Activated CD8-positive, alpha-beta T cell treated with anti-CD3 and anti-CD28 coated beads for 36 hours (primary cell): Measurements from ENCODE around the gene GOT1. TPM values are rescaled to one million over a fixed set of nuclear protein-coding genes. Genes with fewer than 3 reads are reported as not detected.

Source experiments
- ATAC-seq: fragments of 200-7000 bp; cut with Tn5 transposase; one replicate; pipeline ENCODE4 v1.10.0; 2021; ENCODE audit warnings: mild to moderate bottlenecking, moderate library complexity
- CTCF ChIA-PET: fragments of 350-600 bp; sonication (Branson Sonifier 250); formaldehyde crosslinking; loops from one replicate; lab custom pipeline; 2021; ENCODE audit warnings: antibody characterized with exemption; lab: Charles Lee
- POLR2A ChIA-PET: fragments of 350-600 bp; sonication (Branson Sonifier 250); formaldehyde crosslinking; loops from one replicate; lab custom pipeline; 2021; ENCODE audit warnings: antibody characterized with exemption; lab: Charles Lee
- DNase-seq: peaks from one replicate; pipeline ENCODE4 v3.0.0-alpha.2; 2020
- H3K27ac Mint-ChIP-seq: one replicate; pipeline ENCODE4 v1.8.0; 2021; ENCODE audit warnings: mild to moderate bottlenecking, mixed read lengths
- H3K27me3 Mint-ChIP-seq: one replicate; pipeline ENCODE4 v1.8.0; 2021; ENCODE audit warnings: mixed read lengths
- H3K36me3 Mint-ChIP-seq: one replicate; pipeline ENCODE4 v1.8.0; 2021; ENCODE audit warnings: low read depth, mixed read lengths
- H3K4me1 Mint-ChIP-seq: one replicate; pipeline ENCODE4 v1.8.0; 2021; ENCODE audit warnings: low read depth, mixed read lengths
- H3K4me3 Mint-ChIP-seq: one replicate; pipeline ENCODE4 v1.8.0; 2021; ENCODE audit warnings: mild to moderate bottlenecking, moderate library complexity, mixed read lengths
- H3K9me3 Mint-ChIP-seq: one replicate; pipeline ENCODE4 v1.8.0; 2021; ENCODE audit warnings: mixed read lengths
- intact Hi-C: fragments of 100-400 bp; cut with micrococcal nuclease; formaldehyde crosslinking; loops from one replicate; pipeline ENCODE4 v1.10.0; 2022
- total RNA-seq, 2 experiments: library from RNA; stranded (reverse); gene quantifications; one replicate each; pipeline ENCODE4 v1.2.3, GENCODE V29; 2021
- TF ChIP-seq, protein P1 (sequence below): fragments of 200-600 bp; IDR thresholded peaks from one replicate; pipeline ENCODE4 v1.8.0; 2022; ENCODE audit warnings: antibody characterized with exemption, mild to moderate bottlenecking

GOT1 gene
- total RNA-seq, 2 experiments from 2014 or later, result 48.7 to 51.5 TPM

DNA sequence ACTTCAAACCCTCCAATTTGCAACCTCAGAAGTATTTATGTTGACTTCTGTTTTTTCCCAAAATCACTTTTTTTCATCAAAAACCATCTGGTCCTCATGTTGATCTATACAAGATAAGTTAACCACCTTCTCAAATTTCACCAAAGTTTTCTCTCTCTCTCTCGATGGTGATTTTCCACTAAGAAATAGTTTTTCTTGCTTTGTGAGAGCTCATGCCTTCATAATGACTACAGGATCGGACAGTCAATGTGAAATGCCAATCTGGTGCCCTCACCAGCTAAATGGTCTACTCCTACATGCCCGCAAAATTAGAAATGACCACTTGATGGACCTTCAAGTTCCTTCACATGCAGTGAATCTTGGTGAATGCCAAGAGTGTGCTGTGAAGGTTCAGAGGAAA lies 60.9 kb downstream of the GOT1 start:
- Mint-ChIP-seq H3K27ac (no peak overlapping the region), H3K4me1 (peaks cover 5% of the 10 kb centered on the region), H3K36me3 (no peaks in the 10 kb centered on the region), H3K4me3 (no peak overlapping the region), H3K9me3 (no peaks in the 10 kb centered on the region), H3K27me3 (peaks cover 34% of the 10 kb centered on the region)
- intact Hi-C loops, result no loop called here
- POLR2A ChIA-PET, result no interaction called here
- CTCF ChIA-PET, result interaction anchor here (1.0 kb wide), 1 partner anchor 23 kb away, joined by 3 read pairs; no protein-coding TSS in a partner anchor
- DNase-seq (no peak), ATAC-seq (no peak)
- TF ChIP-seq, protein P1, sequence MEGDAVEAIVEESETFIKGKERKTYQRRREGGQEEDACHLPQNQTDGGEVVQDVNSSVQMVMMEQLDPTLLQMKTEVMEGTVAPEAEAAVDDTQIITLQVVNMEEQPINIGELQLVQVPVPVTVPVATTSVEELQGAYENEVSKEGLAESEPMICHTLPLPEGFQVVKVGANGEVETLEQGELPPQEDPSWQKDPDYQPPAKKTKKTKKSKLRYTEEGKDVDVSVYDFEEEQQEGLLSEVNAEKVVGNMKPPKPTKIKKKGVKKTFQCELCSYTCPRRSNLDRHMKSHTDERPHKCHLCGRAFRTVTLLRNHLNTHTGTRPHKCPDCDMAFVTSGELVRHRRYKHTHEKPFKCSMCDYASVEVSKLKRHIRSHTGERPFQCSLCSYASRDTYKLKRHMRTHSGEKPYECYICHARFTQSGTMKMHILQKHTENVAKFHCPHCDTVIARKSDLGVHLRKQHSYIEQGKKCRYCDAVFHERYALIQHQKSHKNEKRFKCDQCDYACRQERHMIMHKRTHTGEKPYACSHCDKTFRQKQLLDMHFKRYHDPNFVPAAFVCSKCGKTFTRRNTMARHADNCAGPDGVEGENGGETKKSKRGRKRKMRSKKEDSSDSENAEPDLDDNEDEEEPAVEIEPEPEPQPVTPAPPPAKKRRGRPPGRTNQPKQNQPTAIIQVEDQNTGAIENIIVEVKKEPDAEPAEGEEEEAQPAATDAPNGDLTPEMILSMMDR, result no peak

GRCh38 chr10:99369126-99369525 lies 61.3 kb downstream of the GOT1 start:
- Mint-ChIP-seq H3K27me3 (peaks cover 33% of the 10 kb centered on the region), H3K9me3 (no peaks in the 10 kb centered on the region), H3K27ac (no peak overlapping the region), H3K36me3 (no peaks in the 10 kb centered on the region), H3K4me1 (peaks cover 5% of the 10 kb centered on the region), H3K4me3 (no peak overlapping the region)
- ChIA-PET POLR2A (no interaction called here), CTCF (interaction anchor here (1.0 kb wide), 1 partner anchor 23 kb away, joined by 3 read pairs; no protein-coding TSS in a partner anchor)
- DNase-seq (no peak), ATAC-seq (no peak)
- TF ChIP-seq, protein P1, result no peak
- intact Hi-C loops, result no loop called here

GRCh38 chr10:99368646-99369045 lies 61.8 kb downstream of the GOT1 start:
- Mint-ChIP-seq H3K9me3 (no peaks in the 10 kb centered on the region), H3K27ac (no peak overlapping the region), H3K36me3 (no peaks in the 10 kb centered on the region), H3K4me3 (no peak overlapping the region), H3K27me3 (peaks cover 29% of the 10 kb centered on the region), H3K4me1 (peaks cover 5% of the 10 kb centered on the region)
- CTCF ChIA-PET, result interaction anchor here (1.0 kb wide), 1 partner anchor 24 kb away, joined by 3 read pairs; no protein-coding TSS in a partner anchor
- intact Hi-C loops, result no loop called here
- POLR2A ChIA-PET, result no interaction called here
- ATAC-seq (no peak), DNase-seq (no peak)
- TF ChIP-seq, protein P1, result no peak

DNA sequence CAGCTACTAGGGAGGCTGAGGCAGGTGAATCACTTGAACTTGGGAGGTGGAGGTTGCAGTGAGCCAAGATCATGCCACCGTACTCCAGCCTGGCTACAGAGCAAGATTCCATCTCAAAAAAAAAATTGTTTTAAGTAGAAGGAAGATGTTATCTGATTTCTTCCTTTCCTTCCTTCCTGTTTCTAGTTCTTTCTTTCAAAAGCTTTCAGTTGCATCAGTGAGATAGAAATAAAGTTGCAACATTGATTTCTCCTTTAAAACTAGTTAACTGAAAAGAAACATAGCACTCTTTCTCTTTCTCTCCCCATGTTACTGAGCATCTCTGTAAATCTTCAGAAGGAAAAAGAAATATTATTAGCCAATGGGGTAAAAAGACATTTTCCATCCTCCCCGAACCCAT lies 63.8 kb downstream of the GOT1 start:
- intact Hi-C loops, result no loop called here
- H3K4me3 Mint-ChIP-seq, result no peak overlapping the region
- H3K9me3 Mint-ChIP-seq, result no peaks in the 10 kb centered on the region
- TF ChIP-seq, protein P1, result no peak
- ChIA-PET POLR2A (no interaction called here), CTCF (no interaction called here)
- H3K27ac Mint-ChIP-seq, result no peak overlapping the region
- H3K4me1 Mint-ChIP-seq, result peaks cover 5% of the 10 kb centered on the region
- no peaks in the 10 kb centered on the region for H3K36me3 Mint-ChIP-seq
- DNase-seq, result no peak
- H3K27me3 Mint-ChIP-seq, result peaks cover 16% of the 10 kb centered on the region
- no peak for ATAC-seq

- TF ChIP-seq, protein P1, result no peak
- Mint-ChIP-seq H3K4me1 (no peaks in the 10 kb centered on the region), H3K4me3 (no peak overlapping the region), H3K36me3 (no peaks in the 10 kb centered on the region), H3K9me3 (no peaks in the 10 kb centered on the region), H3K27ac (no peak overlapping the region), H3K27me3 (peaks cover 15% of the 10 kb centered on the region)
- no peak for ATAC-seq
- DNase-seq, result no peak
- CTCF ChIA-PET, result interaction anchor here (0.8 kb wide), 1 partner anchor 26 kb away, joined by 3 read pairs; no protein-coding TSS in a partner anchor
- POLR2A ChIA-PET, result no interaction called here
- intact Hi-C loops, result no loop called here
Measured at GRCh38 chr10:99365736-99366135, 64.7 kb downstream of the GOT1 start.
